ENCODE measurements around the gene ETFA. TPM values are rescaled to one million over a fixed set of nuclear protein-coding genes. Genes with fewer than 3 reads are reported as not detected.

Gene ETFA
- total and polyA plus RNA-seq, 10 of the 15 experiments (the other 5 are each of a cell fraction or from before 2014, with no cell fraction given), result 114 to 331 (median 152) TPM

- no peak for FAIRE-seq
- 90% methylated on average over 1 of the region's 1 CpG for WGBS (ENCODE audit: insufficient coverage, insufficient replicate concordance, low lambda C conversion rate, missing lambda C conversion rate)
Measured at GRCh38 chr15:76229266-76229665, 82.0 kb downstream of the ETFA start.

More at GRCh38 chr15:76229266-76229665, 82.0 kb downstream of the ETFA start:
- no peak overlapping the region for H3K9ac ChIP-seq (ENCODE audit: control insufficient read depth, insufficient read depth, low read length)
- no peaks in the 10 kb centered on the region for H4K20me1 ChIP-seq (ENCODE audit: control insufficient read depth, insufficient read depth)
- H3K4me1 ChIP-seq (ENCODE audit: control insufficient read depth, insufficient read depth, low read length), result peaks cover 3% of the 10 kb centered on the region
- intact Hi-C loops (cut with micrococcal nuclease; ENCODE audit: unreplicated experiment) (no loop called here), in situ Hi-C loops (cut with MboI) (no loop called here)
- RAD21 ChIA-PET (ENCODE audit: unreplicated experiment), result no interaction called here
- H3K36me3 ChIP-seq (ENCODE audit: control insufficient read depth in 2 of 2, insufficient read depth in 2 of 2, low read length in 1 of 2), result peaks cover 0 to 28% of the 10 kb centered on the region in 2 experiments; a peak in 3 of 4 replicates
- H3K9me3 ChIP-seq (replicated peaks; ENCODE audit: control insufficient read depth, insufficient read depth, low read length), result no peaks in the 10 kb centered on the region; the same call in 2 of the 3 replicates
- CTCF ChIA-PET, result no interaction called here
- no peak overlapping the region for H2AFZ ChIP-seq (ENCODE audit: control insufficient read depth, low read depth, low read length)
- POLR2A ChIA-PET, result no interaction called here
- H3K4me3 ChIP-seq, result no peak overlapping the region
- TF ChIP-seq, protein P1, sequence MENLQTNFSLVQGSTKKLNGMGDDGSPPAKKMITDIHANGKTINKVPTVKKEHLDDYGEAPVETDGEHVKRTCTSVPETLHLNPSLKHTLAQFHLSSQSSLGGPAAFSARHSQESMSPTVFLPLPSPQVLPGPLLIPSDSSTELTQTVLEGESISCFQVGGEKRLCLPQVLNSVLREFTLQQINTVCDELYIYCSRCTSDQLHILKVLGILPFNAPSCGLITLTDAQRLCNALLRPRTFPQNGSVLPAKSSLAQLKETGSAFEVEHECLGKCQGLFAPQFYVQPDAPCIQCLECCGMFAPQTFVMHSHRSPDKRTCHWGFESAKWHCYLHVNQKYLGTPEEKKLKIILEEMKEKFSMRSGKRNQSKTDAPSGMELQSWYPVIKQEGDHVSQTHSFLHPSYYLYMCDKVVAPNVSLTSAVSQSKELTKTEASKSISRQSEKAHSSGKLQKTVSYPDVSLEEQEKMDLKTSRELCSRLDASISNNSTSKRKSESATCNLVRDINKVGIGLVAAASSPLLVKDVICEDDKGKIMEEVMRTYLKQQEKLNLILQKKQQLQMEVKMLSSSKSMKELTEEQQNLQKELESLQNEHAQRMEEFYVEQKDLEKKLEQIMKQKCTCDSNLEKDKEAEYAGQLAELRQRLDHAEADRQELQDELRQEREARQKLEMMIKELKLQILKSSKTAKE (IDR thresholded peaks at IDR 0.05; ENCODE audit: low read depth, poor library complexity, severe bottlenecking), result no peak
- TF ChIP-seq FOXM1 (IDR thresholded peaks at IDR 0.05; ENCODE audit: low read depth, low read length), result no peak
- TF ChIP-seq RCOR1 (conservative IDR thresholded peaks at IDR 0.05; ENCODE audit: low read depth, low read length), result no peak
- no peak for TF ChIP-seq MYB (IDR thresholded peaks at IDR 0.05; ENCODE audit: borderline replicate concordance, low read depth, low read length)
- no peak for TF ChIP-seq E2F4 (IDR thresholded peaks at IDR 0.05; ENCODE audit: low read depth, low read length)
- TF ChIP-seq KAT2A (conservative IDR thresholded peaks at IDR 0.05; ENCODE audit: control insufficient read depth, low read depth, low read length), result no peak
- SMC1A ChIA-PET (ENCODE audit: uncharacterized antibody, unreplicated experiment), result interaction anchor here (1.6 to 2.1 kb wide), 2 partner anchors 10 to 12 kb away, joined by 3 to 6 read pairs; no protein-coding TSS in a partner anchor
- TSS peak; percentile 55 for BruUV-seq (replicated peaks)
- H3K27me3 ChIP-seq (replicated peaks in 1 of 2; ENCODE audit: control insufficient read depth in 2 of 2, insufficient read depth in 2 of 2, low read length in 1 of 2), result no peaks in the 10 kb centered on the region
- H3K79me2 ChIP-seq (ENCODE audit: control insufficient read depth, insufficient read depth, low read length), result no peaks in the 10 kb centered on the region
- no peak overlapping the region for H3K27ac ChIP-seq (ENCODE audit: control insufficient read depth, insufficient read depth)
- ATAC-seq (no peak), DNase-seq (ENCODE audit: low read depth, low spot score) (no peak)
- no peak overlapping the region for H3K4me2 ChIP-seq (ENCODE audit: control insufficient read depth, insufficient read depth)

All from GM12878 (cell line).